Fibroblast of pulmonary artery (primary cell): ENCODE measurements around the gene SAMD11.

Experiments used
- DNase-seq: peaks from one replicate; pipeline ENCODE4 v3.0.0-alpha.2; 2010; ENCODE audit warnings: low read depth
- H3K4me3 ChIP-seq: replicated peaks from 2 replicates; pipeline ENCODE4 v1.5.1; 2011; ENCODE audit warnings: low read depth, mild to moderate bottlenecking, control low read depth, low read length, moderate library complexity
- CTCF ChIP-seq: IDR thresholded peaks from 2 replicates; pipeline ENCODE4 v1.5.1; 2011; ENCODE audit warnings: mild to moderate bottlenecking, control low read depth, low read length, inconsistent platforms; ENCODE audit errors: missing control alignments

Gene SAMD11

GRCh38 chr1:921011-921837, 2.5 kb upstream of the SAMD11 start:
- DNase-seq = peak; percentile 69
- peak; percentile 41 for TF ChIP-seq CTCF
- no peak overlapping the region for H3K4me3 ChIP-seq

GRCh38 chr1:923991-924655, 400 bp downstream of the SAMD11 start:
- H3K4me3 ChIP-seq = no peak overlapping the region
- DNase-seq = no peak
- TF ChIP-seq CTCF = no peak

DNA sequence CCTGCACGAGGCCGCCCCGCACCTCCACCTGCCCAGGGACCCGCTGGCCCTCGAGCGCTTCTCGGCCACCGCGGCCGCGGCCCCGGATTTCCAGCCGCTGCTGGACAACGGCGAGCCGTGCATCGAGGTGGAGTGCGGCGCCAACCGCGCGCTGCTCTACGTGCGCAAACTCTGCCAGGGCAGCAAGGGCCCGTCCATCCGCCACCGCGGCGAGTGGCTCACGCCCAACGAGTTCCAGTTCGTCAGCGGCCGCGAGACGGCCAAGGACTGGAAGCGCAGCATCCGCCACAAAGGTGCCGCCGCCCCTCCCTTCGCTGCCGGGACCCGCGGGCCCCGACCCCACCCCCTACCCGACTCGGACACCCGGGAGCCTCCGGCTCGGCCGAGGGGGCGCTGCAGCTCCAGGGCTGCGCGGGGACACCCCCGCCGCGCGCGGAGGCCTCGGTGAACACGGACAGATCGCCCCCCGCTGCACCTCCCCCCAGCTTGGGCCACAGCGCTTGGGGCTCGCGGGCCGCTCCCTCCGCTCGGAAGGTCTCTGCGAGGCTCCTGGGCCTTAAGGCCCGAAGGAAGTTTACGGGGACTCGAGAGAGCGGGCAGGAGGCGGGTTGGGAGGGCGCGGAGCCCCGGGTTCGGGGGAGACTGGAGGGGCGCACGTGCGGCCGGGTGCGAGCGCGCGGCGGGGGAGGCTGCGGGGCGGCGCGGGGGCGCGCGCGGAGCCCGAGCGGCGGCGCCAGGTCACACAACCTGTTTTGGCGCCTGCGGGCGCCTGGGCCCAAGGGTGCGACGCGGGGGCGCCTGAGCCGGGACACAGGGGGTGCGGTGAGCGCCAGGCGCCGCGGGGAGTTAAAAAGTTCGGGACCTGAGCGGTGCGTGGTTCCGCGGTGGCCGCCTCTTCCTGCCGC, 1.2 kb downstream of the SAMD11 start:
- TF ChIP-seq CTCF = no peak
- peak; percentile 29 for DNase-seq
- H3K4me3 ChIP-seq = peak overlapping the region; percentile 31

DNA sequence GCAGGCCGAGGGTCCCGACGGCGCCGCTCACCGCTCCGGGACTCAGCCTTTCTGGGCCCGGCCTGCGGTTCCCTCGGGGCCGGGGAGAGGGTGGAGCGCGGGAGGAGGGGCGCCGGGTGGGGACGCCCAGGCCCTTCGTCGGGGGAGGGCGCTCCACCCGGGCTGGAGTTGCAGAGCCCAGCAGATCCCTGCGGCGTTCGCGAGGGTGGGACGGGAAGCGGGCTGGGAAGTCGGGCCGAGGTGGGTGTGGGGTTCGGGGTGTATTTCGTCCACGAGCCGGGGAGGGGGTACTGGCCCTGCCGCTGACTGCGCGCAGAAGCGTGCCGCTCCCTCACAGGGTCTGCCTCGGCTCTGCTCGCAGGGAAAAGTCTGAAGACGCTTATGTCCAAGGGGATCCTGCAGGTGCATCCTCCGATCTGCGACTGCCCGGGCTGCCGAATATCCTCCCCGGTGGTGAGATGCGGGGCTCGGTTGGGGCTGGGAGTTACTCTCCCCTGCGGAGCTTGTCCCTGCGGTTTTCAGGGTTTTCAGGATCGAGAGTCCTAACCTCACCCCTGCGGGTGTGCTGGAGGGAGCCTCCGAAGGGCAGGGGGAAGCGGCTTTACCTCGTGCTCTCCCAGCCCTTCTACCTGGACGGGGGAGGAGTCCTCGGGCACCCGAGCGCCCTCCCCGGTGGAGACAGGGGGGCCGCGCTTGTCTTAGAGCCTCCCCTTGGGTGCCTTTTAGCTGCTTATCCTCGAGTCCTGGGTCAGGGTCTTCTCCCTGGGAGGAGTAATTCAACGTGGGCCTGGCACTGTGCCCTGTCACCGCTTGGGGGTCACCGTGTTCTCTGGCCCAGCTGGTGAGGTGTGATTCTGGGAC, 2.1 kb downstream of the SAMD11 start:
- TF ChIP-seq CTCF = no peak
- DNase-seq = peak; percentile 16
- no peak overlapping the region for H3K4me3 ChIP-seq

DNA sequence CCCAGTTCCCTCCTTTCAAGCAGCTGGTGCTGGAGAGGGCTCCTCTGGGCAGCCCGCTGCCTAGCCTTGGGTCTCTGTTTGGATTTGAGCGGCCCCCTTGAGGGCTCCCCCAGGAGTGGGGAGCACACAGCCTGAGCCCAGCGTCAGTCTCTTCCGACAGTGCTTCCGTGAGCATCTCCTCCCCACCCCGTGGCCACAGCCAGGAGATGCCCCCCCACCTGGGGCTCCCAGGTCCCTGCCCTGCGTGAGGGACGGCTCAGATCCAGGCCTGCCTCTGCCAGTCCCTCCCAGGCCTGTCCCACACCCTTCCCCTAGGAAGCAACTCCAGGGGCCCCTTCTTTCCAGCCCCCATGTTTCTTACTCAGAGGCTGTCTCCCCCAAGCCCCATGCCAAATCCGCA, 3.5 kb downstream of the SAMD11 start:
- TF ChIP-seq CTCF = no peak
- no peak overlapping the region for H3K4me3 ChIP-seq
- DNase-seq = no peak

DNA sequence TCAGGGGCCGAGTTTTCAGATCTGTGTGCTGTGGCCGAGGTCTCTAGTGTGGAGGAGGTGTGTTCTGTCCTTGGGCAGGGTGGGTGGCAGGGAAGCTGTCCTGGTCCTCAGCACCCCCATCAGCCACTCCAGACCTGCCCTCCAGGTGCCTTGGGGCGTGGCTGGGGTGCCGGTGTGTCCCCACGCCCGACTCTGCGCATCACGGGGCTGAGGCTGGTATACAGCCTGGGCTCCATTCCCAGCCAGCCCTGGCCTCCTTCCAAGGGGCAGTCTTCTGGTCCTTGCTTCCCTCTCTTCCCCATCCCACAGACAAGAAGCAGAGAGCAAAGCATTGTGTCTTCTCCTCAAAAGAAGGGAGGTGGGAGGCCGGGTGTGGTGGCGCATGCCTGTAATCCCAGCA, 4.0 kb downstream of the SAMD11 start:
- no peak for DNase-seq
- TF ChIP-seq CTCF = no peak
- no peak overlapping the region for H3K4me3 ChIP-seq
